HG03457 (cell line): ENCODE results near the gene VPS11.
"Not testable (repeated sequence)": the region's sequence is repeated elsewhere in the genome, so short reads cannot be mapped to it uniquely, and the experiment has no call there.

Source experiments
- ATAC-seq: cut with Tn5 transposase; IDR thresholded peaks from one replicate; pipeline ENCODE4 v1.9.1; 2021; ENCODE audit warnings: moderate number of reproducible peaks; ENCODE audit not compliant: unreplicated experiment

VPS11 gene

GRCh38 chr11:119034813-119035212, 32.8 kb upstream of the VPS11 start:
- ATAC-seq = no peak

- no peak for ATAC-seq
Observed at GRCh38 chr11:119038884-119039283, 28.7 kb upstream of the VPS11 start.

DNA sequence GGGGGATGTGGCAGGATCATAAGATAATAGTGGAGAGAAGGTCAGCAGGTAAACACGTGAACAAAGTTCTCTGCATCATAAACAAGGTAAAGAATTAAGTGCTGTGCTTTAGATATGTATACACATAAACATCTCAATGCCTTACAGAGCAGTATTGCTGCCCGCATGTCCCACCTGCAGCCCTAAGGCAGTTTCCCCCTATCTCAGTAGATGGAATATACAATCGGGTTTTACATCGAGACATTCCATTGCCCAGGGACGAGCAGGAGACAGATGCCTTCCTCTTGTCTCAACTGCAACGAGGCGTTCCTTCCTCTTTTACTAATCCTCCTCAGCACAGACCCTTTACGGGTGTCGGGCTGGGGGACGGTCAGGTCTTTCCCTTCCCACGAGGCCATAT, 28.1 kb upstream of the VPS11 start:
- ATAC-seq = not testable (repeated sequence)

- no peak for ATAC-seq
Observed at GRCh38 chr11:119041821-119042514, 25.6 kb upstream of the VPS11 start.

GRCh38 chr11:119042927-119043326, 24.7 kb upstream of the VPS11 start:
- no peak for ATAC-seq

DNA sequence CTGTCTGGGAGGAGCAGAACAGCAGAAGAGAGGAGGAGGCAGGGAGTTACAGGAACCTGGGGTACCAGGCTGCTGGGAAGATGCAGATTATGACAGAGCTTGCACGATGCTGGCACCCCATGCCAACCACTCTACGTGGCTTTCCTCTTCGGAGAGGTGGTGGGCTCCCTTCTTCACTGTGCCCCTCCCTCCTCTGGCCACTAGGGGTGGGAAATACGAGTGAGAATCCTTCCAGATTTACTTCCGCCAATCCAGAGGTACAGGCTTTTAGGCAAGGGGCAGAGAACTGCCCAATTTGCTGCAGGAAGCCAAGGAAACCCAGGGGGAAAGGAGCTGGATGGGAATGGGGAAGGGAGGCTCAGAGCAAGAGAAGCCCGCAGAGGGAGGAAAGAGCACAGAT, 22.9 kb upstream of the VPS11 start:
- no peak for ATAC-seq

DNA sequence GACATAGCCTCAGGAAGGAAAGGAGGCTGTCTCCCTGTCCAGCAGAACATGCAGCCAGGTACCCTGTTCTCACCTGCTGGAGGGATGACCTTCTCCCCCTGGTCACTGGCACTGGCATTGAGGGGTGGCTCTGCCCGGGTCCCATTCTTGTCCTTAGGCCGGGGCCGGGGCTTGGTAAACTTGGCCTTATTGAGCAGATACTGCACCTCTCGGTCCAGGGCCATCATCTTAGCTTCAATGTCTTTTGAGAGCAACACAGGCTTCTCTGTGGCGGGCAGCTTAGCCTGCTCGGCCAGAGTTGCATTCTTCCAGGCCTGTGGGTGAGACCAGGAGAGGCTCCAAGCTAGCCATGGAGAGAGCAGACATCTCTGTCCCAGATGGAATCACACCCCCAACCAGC, 21.1 kb upstream of the VPS11 start:
- ATAC-seq = no peak

DNA sequence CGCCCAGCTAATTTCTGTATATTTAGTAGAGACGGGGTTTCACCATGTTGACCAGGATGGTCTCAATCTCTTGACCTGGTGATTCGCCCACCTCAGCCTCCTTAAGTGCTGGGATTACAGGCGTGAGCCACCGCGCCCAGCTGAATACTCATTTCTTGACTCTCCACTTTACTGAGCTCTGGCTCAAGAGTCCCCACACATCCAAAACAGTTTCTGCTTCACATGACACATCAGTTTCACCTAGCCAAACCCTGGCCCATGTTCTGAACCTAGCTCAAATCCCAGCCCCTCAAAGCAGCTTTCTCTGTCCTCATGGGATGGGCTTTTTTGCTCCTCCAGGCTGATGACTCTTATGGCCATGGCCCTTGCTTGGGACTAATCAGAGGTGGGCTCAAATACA, 20.4 kb upstream of the VPS11 start:
- ATAC-seq = no peak

DNA sequence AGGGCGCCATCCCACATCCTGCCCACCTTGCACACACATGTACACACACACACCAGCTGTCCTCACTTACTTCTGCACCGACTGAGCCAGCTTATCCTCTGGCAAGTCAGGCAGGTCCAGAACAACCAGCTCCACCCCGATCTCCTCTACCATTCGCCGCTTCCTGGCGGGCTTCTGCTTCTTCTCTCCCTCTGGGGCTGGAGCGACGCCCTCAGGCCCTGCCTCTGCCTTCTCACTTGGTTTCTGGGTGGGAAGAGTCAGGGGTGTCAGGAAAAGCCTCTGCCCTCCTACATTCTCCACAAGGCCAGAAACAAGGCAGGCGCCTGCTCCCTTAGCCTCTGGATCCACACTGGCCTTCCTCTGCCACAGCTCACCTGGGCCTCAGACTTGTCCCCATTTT, 19.0 kb upstream of the VPS11 start:
- ATAC-seq = no peak

DNA sequence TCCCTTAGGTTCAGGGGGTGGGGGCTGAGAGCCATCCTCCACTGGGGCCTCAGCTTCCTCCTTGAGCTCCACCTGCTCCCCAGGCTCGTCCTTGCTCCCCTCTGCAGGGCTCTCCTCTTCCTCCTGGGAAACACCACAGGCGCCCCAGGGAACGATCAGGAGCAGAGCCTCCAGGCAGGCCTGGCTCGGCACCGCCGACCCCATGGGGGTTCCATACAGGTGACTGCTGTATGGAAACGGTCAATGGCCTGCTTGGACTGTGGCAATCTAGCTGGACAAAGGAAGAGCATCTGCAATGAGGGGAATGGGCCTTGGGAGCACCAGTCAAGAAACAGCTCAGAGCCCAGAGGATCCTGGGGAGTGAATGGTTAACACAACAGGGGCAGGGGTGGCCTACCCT, 18.5 kb upstream of the VPS11 start:
- no peak for ATAC-seq

DNA sequence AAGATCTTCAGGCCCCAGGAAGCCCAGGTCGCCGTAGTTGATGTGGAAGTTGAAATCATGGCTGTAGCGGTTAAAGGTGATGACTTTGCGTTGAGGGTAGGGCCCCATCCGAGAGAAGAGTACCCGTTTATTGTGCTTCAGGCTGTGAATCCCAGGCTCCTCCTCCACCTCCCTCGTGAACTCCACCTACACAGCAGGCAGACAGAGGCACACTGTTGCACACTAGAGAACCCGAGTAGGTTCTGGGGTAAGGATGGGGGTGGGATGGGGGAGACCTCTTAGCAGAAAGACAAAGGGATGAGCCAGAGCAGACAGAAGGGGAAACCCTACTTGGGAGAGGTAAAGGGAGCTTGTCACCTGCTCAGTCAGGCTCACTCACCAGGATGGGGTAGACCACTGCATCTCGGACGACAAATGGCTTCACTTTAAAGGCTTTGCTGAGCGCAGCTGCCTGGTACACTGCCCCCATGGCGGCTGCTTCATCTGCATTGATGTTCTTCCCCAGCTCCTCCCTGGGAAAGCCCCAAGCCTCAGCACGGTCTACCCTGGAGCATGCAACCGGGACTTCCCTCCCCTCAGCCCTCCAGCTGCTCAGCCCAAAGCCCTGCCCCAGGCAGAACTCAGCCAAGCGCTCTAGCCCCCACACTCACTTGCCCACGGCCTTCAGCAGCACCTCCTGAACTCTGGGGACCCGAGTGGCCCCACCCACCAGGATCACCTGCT, 16.0 kb upstream of the VPS11 start:
- peak; percentile 52 for ATAC-seq

DNA sequence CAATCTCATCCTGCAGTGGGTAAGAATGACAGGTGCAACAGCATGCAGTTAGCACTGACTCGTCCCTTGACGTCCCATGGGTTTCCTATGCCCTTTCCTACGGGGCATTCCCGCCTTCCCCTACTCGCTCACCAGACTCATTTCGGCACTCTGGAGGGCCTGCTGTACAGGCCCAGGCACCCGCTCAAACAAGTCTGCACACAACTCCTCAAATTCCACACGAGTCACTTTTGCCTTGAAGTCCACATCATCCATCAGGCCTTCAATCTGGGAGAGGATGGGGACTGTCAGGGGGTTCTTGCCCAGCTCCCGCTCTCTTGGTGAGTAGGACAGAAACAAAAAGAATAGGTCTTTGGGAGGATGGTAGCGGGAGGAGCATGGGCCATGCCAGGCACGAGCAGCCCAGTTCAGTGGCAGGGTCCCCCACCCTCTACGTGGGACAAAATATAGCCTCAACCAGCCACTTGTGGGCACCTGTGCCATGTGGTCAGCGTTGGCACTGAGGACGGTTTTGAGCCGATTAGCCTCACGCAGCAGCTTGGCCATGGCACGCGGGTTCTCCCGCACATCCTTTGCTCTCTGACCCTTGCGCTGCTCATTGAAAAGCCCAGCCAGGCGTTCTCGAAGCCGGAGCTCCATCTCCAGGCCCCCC, 15.3 kb upstream of the VPS11 start:
- no peak for ATAC-seq

DNA sequence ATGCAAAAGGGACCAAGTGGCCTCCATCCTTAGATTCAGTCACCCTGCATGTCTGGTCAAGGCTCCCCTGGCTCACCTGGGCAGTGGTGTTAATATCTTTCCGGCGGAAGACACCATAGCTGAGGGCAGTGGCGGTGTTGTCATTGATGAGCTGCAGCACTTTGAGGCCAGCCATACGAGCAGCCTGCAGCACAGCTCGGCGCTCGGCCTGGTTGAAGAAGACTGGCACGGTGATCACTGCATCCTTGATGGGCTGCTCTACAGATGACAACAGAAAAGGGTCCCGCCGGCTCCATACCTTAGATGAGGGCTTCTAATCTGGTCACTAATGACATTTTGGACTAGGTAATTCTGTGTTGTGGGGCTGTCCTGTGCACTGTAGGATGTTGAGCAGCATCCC, 13.2 kb upstream of the VPS11 start:
- ATAC-seq = no peak

DNA sequence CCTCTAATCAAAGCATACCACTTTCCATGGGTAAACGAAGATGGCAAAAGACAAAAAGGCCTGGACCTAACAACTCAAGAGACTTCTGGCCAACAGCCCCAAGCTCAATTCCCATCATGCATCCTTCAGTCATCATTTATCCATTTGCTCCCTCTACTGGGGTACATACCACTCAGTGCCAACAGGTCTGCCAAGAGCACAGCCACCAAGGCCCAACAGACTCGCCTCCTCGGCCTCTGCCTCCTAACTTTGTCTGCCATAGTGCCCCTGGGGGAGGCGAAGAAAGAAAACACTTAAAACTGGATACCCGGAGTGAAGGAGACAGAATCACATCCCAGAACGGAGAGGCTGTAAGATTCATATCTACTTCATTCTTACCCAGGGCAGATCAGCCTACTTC, 11.7 kb upstream of the VPS11 start:
- no peak for ATAC-seq

DNA sequence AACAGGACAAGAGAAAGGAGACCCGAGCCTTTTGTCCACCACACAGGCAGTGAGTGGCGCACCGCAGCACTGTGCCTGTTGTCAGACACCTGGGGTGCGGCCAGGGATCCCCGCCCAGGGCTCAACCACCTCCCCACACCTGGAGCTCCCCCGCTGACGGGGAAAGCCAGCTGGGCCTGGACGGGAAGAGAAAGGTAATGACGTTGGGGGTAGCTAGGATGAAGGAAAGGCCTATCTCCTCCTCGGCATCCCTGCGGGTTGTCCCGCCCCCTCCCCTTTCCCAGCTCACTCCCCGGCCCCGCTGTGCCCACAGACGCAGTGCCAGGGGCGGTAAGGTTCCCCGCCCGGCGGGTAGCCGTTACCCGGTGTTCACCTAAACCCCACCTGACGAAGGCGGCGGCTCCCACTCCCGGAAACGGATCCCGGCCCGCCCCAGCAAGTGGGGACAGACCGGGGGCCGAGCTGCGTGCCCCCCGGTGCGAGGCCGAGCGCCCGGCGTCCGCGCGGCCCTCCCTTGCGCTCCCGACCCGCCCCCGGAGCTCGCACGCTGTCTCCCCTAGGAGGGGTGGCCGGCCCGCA, 11.1 kb upstream of the VPS11 start:
- peak; percentile 11 for ATAC-seq

GRCh38 chr11:119057000-119057769, 10.4 kb upstream of the VPS11 start, which contains the start of gene HYOU1:
HYOU1 (minus strand) TSS chr11:119057205; CDS start chr11:119056160, 1,045 bp downstream.
- peak; percentile 86 for ATAC-seq

- ATAC-seq = not testable (repeated sequence)
Observed at GRCh38 chr11:119059128-119059527, 8.5 kb upstream of the VPS11 start.

DNA sequence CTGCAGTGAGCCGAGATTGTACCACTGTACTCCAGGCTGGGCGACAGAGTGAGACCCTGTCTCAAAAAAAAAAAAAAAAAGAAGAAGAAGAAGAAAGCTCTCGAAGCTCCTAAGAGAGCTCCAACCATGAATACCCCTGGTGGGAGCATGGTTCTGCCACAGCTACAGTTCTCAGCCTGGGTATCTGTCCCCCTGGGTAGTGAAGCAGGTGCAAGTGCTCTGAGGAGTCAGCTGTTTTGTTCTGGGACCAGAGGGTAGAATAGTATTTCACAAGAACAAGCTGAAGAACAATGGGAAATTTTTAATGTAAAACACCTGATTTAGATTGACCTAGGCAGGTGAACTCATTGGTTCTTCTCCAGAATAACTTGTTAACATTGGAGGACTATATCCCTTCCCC, 6.4 kb upstream of the VPS11 start:
- no peak for ATAC-seq

- no peak for ATAC-seq
Observed at GRCh38 chr11:119062779-119063178, 4.8 kb upstream of the VPS11 start.

DNA sequence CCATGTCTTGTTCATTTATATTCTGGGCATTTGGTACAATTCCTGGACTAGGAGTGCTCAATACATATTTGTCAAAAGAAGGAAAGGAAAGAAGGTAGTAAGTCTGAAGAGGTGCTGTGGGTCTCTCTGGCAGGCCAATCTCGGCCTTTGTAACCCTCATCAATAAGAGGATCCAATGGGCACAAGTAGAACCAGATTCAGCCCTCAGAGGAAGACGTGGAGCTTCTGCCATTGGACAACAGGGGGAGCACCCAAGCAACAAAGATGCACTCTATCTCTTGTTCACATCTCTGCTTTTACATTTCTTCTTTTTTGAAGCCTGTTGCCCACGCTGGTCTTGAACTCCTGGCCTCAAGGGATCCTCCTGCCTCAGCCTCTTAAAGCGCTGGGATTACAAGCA, 2.2 kb upstream of the VPS11 start:
- ATAC-seq = no peak

DNA sequence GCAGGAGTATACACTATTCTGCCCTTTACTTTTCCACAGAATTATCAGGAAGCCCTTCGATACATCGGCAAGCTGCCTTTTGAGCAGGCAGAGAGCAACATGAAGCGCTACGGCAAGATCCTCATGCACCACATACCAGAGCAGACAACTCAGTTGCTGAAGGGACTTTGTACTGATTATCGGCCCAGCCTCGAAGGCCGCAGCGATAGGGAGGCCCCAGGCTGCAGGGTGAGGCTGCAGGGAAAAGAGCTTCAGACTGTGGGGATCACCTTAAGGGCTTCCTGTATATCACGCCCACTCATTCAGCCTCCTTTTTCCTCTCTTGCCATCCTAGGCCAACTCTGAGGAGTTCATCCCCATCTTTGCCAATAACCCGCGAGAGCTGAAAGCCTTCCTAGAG, 10.2 kb downstream of the VPS11 start:
- no peak for ATAC-seq
